Measurements from ENCODE around the gene LRCOL1. TPM values are rescaled to one million over a fixed set of nuclear protein-coding genes. Genes with fewer than 3 reads are reported as not detected.

The LRCOL1 gene
- total RNA-seq, 1 experiment from 2014 or later = 0.24 TPM

DNA sequence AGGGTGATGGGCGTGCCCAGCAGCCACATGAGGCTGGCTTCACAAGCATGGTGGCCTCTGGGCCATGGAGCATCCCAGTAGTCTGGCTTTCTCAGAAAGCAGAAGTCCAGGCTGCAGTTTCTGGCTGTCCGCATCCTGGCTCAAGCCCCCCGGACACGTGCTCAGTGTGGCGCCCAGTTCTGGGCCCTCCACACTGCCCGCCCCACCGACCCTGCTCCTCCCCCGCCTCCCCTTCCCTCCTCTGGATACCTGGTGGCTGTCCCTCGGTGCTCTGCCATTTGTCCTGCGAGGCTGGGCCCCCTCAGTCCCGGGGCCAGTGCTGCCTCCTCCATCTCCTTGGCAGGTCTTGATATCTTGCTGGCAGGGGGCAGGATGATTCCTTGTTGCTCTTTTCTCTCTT is 31.6 kb downstream of the LRCOL1 start (continued):
- TF ChIP-seq SP1 (CRISPR knock-in tag; conservative IDR thresholded peaks at IDR 0.05) (no peak), NR3C1 (CRISPR knock-in tag; conservative IDR thresholded peaks at IDR 0.05; ENCODE audit: low read depth) (no peak), NFYB (CRISPR knock-in tag; conservative IDR thresholded peaks at IDR 0.05; ENCODE audit: low read depth) (no peak), NR2C2 (CRISPR knock-in tag; IDR thresholded peaks at IDR 0.05) (no peak)

DNA sequence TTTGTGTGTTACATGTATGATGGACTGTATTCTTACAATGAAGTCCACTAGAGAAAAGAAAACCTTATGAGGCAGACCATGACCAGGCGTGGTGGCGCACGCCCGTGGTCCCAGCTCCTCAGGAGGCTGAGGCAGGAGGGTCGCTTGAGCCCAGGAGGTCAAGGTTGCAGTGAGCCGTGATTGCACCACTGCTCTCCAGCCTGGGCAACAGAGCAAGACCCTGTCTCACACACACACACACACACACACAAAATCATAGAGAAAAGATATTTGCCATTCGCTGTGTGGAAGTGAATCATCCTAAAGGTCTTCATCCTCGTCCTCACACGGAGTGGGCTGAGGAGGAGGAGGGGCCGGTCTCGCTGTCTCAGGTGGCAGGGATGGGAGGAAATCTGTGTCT is 32.3 kb downstream of the LRCOL1 start:
- Mint-ChIP-seq H3K9me3 (no peaks in the 10 kb centered on the region), H3K27ac (no peak overlapping the region), H3K27me3 (ENCODE audit: low read depth) (peaks cover 17% of the 10 kb centered on the region), H3K36me3 (peaks cover 19% of the 10 kb centered on the region), H3K4me3 (no peak overlapping the region), H3K4me1 (no peaks in the 10 kb centered on the region)
- TF ChIP-seq, protein P1, sequence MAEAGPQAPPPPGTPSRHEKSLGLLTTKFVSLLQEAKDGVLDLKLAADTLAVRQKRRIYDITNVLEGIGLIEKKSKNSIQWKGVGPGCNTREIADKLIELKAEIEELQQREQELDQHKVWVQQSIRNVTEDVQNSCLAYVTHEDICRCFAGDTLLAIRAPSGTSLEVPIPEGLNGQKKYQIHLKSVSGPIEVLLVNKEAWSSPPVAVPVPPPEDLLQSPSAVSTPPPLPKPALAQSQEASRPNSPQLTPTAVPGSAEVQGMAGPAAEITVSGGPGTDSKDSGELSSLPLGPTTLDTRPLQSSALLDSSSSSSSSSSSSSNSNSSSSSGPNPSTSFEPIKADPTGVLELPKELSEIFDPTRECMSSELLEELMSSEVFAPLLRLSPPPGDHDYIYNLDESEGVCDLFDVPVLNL (CRISPR knock-in tag; IDR thresholded peaks at IDR 0.05; ENCODE audit: borderline replicate concordance, low read depth) = no peak
- TF ChIP-seq KAT7 (CRISPR knock-in tag; IDR thresholded peaks at IDR 0.05; ENCODE audit: borderline replicate concordance) (no peak), OVOL2 (CRISPR knock-in tag; IDR thresholded peaks at IDR 0.05; ENCODE audit: borderline replicate concordance) (no peak), ELF4 (CRISPR knock-in tag; IDR thresholded peaks at IDR 0.05; ENCODE audit: low read depth) (no peak), ZNF121 (CRISPR knock-in tag; IDR thresholded peaks at IDR 0.05) (peak; percentile 76)
- TF ChIP-seq, protein P2, sequence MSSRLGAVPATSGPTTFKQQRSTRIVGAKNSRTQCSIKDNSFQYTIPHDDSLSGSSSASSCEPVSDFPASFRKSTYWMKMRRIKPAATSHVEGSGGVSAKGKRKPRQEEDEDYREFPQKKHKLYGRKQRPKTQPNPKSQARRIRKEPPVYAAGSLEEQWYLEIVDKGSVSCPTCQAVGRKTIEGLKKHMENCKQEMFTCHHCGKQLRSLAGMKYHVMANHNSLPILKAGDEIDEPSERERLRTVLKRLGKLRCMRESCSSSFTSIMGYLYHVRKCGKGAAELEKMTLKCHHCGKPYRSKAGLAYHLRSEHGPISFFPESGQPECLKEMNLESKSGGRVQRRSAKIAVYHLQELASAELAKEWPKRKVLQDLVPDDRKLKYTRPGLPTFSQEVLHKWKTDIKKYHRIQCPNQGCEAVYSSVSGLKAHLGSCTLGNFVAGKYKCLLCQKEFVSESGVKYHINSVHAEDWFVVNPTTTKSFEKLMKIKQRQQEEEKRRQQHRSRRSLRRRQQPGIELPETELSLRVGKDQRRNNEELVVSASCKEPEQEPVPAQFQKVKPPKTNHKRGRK (CRISPR knock-in tag; IDR thresholded peaks at IDR 0.05; ENCODE audit: borderline replicate concordance) = no peak
- TF ChIP-seq, protein P3, sequence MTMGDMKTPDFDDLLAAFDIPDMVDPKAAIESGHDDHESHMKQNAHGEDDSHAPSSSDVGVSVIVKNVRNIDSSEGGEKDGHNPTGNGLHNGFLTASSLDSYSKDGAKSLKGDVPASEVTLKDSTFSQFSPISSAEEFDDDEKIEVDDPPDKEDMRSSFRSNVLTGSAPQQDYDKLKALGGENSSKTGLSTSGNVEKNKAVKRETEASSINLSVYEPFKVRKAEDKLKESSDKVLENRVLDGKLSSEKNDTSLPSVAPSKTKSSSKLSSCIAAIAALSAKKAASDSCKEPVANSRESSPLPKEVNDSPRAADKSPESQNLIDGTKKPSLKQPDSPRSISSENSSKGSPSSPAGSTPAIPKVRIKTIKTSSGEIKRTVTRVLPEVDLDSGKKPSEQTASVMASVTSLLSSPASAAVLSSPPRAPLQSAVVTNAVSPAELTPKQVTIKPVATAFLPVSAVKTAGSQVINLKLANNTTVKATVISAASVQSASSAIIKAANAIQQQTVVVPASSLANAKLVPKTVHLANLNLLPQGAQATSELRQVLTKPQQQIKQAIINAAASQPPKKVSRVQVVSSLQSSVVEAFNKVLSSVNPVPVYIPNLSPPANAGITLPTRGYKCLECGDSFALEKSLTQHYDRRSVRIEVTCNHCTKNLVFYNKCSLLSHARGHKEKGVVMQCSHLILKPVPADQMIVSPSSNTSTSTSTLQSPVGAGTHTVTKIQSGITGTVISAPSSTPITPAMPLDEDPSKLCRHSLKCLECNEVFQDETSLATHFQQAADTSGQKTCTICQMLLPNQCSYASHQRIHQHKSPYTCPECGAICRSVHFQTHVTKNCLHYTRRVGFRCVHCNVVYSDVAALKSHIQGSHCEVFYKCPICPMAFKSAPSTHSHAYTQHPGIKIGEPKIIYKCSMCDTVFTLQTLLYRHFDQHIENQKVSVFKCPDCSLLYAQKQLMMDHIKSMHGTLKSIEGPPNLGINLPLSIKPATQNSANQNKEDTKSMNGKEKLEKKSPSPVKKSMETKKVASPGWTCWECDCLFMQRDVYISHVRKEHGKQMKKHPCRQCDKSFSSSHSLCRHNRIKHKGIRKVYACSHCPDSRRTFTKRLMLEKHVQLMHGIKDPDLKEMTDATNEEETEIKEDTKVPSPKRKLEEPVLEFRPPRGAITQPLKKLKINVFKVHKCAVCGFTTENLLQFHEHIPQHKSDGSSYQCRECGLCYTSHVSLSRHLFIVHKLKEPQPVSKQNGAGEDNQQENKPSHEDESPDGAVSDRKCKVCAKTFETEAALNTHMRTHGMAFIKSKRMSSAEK (CRISPR knock-in tag; IDR thresholded peaks at IDR 0.05; ENCODE audit: borderline replicate concordance) = no peak
- POLR2A ChIA-PET = no interaction called here
- CTCF ChIA-PET = interaction anchor here (2.5 kb wide), 1 partner anchor 17 kb away, joined by 15 read pairs; no protein-coding TSS in a partner anchor
- no peak for ATAC-seq
- DNase-seq (ENCODE audit: low spot score) = no peak

DNA sequence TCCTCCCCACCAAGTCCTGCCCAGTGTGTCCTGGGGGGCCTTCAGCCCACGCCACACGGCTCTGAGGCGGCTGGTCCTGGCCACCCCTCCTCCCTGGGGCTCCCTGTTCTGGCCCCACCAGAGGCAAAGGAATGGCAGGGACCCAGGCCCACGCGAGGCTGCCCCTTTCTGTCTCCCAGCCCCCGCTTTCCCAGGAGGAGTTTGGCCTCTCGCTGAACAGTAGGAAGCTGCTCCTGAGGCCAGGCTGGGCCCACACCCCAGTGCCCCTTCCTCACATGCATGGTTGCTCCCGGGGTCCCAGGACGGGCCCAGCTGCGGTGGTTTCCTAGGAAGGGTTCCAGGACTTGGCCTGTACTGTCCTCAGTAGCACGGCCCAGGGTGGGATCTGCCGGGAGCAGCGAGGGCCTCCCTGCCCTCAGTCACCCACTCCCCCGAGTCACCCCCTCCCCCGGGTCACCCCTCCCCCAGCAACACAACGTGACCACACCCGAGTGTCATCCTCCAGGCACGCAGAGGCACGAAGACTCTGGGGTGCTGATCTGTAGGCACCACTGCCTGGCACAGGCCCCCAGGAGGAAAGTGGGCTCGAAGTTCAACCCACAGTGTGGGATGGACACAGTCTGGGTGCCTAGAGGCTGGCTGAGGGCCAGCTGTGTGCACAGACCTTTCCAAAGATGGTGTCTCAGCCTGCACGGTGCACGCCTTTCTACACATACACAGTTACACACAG is 33.0 kb downstream of the LRCOL1 start:
- peaks cover 13% of the 10 kb centered on the region for H3K27me3 Mint-ChIP-seq (ENCODE audit: low read depth)
- H3K27ac Mint-ChIP-seq = no peak overlapping the region
- no peak overlapping the region for H3K4me3 Mint-ChIP-seq
- DNase-seq (ENCODE audit: low spot score) (no peak), ATAC-seq (no peak)
- no peaks in the 10 kb centered on the region for H3K9me3 Mint-ChIP-seq
- POLR2A ChIA-PET = no interaction called here
- TF ChIP-seq KAT7 (CRISPR knock-in tag; IDR thresholded peaks at IDR 0.05; ENCODE audit: borderline replicate concordance) = no peak
- no peak for TF ChIP-seq NR3C1 (CRISPR knock-in tag; conservative IDR thresholded peaks at IDR 0.05; ENCODE audit: low read depth)
- TF ChIP-seq IRF2 (CRISPR knock-in tag; IDR thresholded peaks at IDR 0.05; ENCODE audit: borderline replicate concordance, low read depth) = no peak
- no peak for TF ChIP-seq FOXK1 (CRISPR knock-in tag; IDR thresholded peaks at IDR 0.05)
- TF ChIP-seq TEAD4 (CRISPR knock-in tag; IDR thresholded peaks at IDR 0.05) = no peak
- no peak for TF ChIP-seq ZNF671 (CRISPR knock-in tag; IDR thresholded peaks at IDR 0.05)
- H3K36me3 Mint-ChIP-seq = peaks cover 19% of the 10 kb centered on the region
- H3K4me1 Mint-ChIP-seq = no peaks in the 10 kb centered on the region
- CTCF ChIA-PET = interaction anchor here (0.7 kb wide), 1 partner anchor 16 kb away, joined by 3 read pairs; no protein-coding TSS in a partner anchor
